H1 (cell line): ENCODE measurements around the gene SOBP.

Experiments used
- CBX8 ChIP-seq: fragments of 300-800, 300-1000 bp; sonication (generic); IDR thresholded peaks from 2 replicates; pipeline ENCODE4 v1.7.1; 2016; ENCODE audit warnings: low read depth, low read length, borderline replicate concordance
- CEBPB ChIP-seq: IDR thresholded peaks from 2 replicates; pipeline ENCODE4 v1.6.1; 2012; ENCODE audit warnings: low read depth, low read length
- CTCF ChIP-seq, 3 experiments: IDR thresholded peaks; 1 replicate in 2 of 3; 2 replicates in 1 of 3; pipeline versions ENCODE4 v1.5.1 to v1.6.1; 2011; ENCODE audit warnings: low read length in 3 of 3, mild to moderate bottlenecking in 3 of 3, inconsistent platforms in 2 of 3, low read depth in 1 of 3, moderate library complexity in 1 of 3; ENCODE audit not compliant: insufficient read depth in 1 of 3; ENCODE audit errors: control extremely low read depth in 1 of 3
- POLR2A ChIP-seq, 2 experiments: IDR thresholded peaks; 1 replicate in 1 of 2; 2 replicates in 1 of 2; pipeline ENCODE4 v1.6.1; 2011; ENCODE audit warnings: low read depth in 2 of 2, low read length in 2 of 2, mild to moderate bottlenecking in 2 of 2; ENCODE audit errors: control extremely low read depth in 1 of 2

GRCh38 chr6:107488174-107488874, 1.6 kb upstream of the SOBP start:
- TF ChIP-seq CBX8 (no peak), POLR2A (IDR thresholded peaks at IDR 0.05; ENCODE audit: control extremely low read depth in 1 of 2, low read depth in 2 of 2, low read length in 2 of 2) (no peak), CEBPB (no peak), CTCF (IDR thresholded peaks at IDR 0.05; ENCODE audit: control extremely low read depth in 1 of 3, insufficient read depth in 1 of 3, low read depth in 1 of 3, low read length in 3 of 3) (no peak)
